HEK293 (cell line): ENCODE data around the gene CD244.

Source experiments
- CTCF ChIA-PET: fragments of 350-600 bp; formaldehyde crosslinking; extraction: SDS; loops from one replicate; lab custom pipeline; 2021; ENCODE audit warnings: antibody characterized with exemption; lab: Yijun Ruan, JAX
- POLR2A ChIA-PET: fragments of 300-600 bp; formaldehyde crosslinking; extraction: SDS; loops from one replicate; lab custom pipeline; 2020; ENCODE audit warnings: antibody characterized with exemption, inconsistent platforms; lab: Yijun Ruan, JAX
- H3K27ac ChIP-seq: fragments of 200-500 bp; sonication (Bioruptor generic); 2 replicates; pipeline ENCODE4 v1.5.1; 2014; ENCODE audit warnings: low read depth, low read length, control low read depth, inconsistent platforms; ENCODE audit errors: extremely low read depth
- H3K36me3 ChIP-seq, 2 experiments: fragments of 200-500 bp in 1 of 2; sonication (Bioruptor generic) in 1 of 2; 1 replicate in 1 of 2; 2 replicates in 1 of 2; pipeline ENCODE4 v1.5.1; 2014 to 2017; ENCODE audit warnings: inconsistent platforms in 2 of 2, low read length in 2 of 2; ENCODE audit not compliant: control insufficient read depth in 2 of 2, insufficient read depth in 1 of 2
- H3K4me1 ChIP-seq: fragments of 200-500 bp; sonication (Bioruptor generic); 2 replicates; pipeline ENCODE4 v1.5.1; 2014; ENCODE audit warnings: mild to moderate bottlenecking, low read length, inconsistent platforms; ENCODE audit not compliant: control insufficient read depth, insufficient read depth
- H3K4me3 ChIP-seq: 2 replicates; pipeline ENCODE4 v1.5.1; 2011; ENCODE audit warnings: low read depth, mild to moderate bottlenecking, control low read depth, low read length, moderate library complexity
- H3K9me3 ChIP-seq: fragments of 200-500 bp; sonication (Bioruptor generic); 2 replicates; pipeline ENCODE4 v1.5.1; 2014; ENCODE audit warnings: low read depth, low read length, inconsistent platforms; ENCODE audit not compliant: control insufficient read depth, insufficient read depth
- KLF9 ChIP-seq: fragments of 450-650 bp; formaldehyde crosslinking; IDR thresholded peaks from 2 replicates; pipeline ENCODE4 v1.5.1; 2016; ENCODE audit warnings: missing biosample characterization, missing genetic modification characterization, low read depth
- SCRT1 ChIP-seq: fragments of 450-650 bp; formaldehyde crosslinking; IDR thresholded peaks from 2 replicates; pipeline ENCODE4 v1.5.1; 2016; ENCODE audit warnings: missing biosample characterization, missing genetic modification characterization, borderline replicate concordance
- SP7 ChIP-seq: fragments of 450-650 bp; formaldehyde crosslinking; IDR thresholded peaks from 2 replicates; pipeline ENCODE4 v1.5.1; 2016; ENCODE audit warnings: missing biosample characterization, missing genetic modification characterization
- TRIM28 ChIP-seq: IDR thresholded peaks from 2 replicates; pipeline ENCODE4 v1.6.1; 2011; ENCODE audit warnings: low read length, control low read depth, borderline replicate concordance
- WT1 ChIP-seq: fragments of 450-650 bp; formaldehyde crosslinking; IDR thresholded peaks from 2 replicates; pipeline ENCODE4 v1.5.1; 2016; ENCODE audit warnings: missing biosample characterization, missing genetic modification characterization
- ZNF16 ChIP-seq: fragments of 450-650 bp; formaldehyde crosslinking; IDR thresholded peaks from 2 replicates; pipeline ENCODE4 v1.5.1; 2016; ENCODE audit warnings: low read depth, missing biosample characterization, missing genetic modification characterization
- ZNF223 ChIP-seq: fragments of 450-650 bp; formaldehyde crosslinking; IDR thresholded peaks from 2 replicates; pipeline ENCODE4 v1.5.1; 2016; ENCODE audit warnings: missing biosample characterization, missing genetic modification characterization
- ZNF23 ChIP-seq: fragments of 450-650 bp; formaldehyde crosslinking; IDR thresholded peaks from 2 replicates; pipeline ENCODE4 v1.5.1; 2016; ENCODE audit warnings: missing biosample characterization, missing genetic modification characterization, borderline replicate concordance
- ZNF335 ChIP-seq: fragments of 450-650 bp; formaldehyde crosslinking; conservative IDR thresholded peaks from 2 replicates; pipeline ENCODE4 v1.5.1; 2016; ENCODE audit warnings: missing biosample characterization, missing genetic modification characterization
- ZNF433 ChIP-seq: fragments of 450-650 bp; formaldehyde crosslinking; IDR thresholded peaks from 2 replicates; pipeline ENCODE4 v1.5.1; 2016; ENCODE audit warnings: missing biosample characterization, missing genetic modification characterization, low read depth
- ZNF544 ChIP-seq: fragments of 450-650 bp; formaldehyde crosslinking; IDR thresholded peaks from 2 replicates; pipeline ENCODE4 v1.5.0; 2017; ENCODE audit warnings: missing biosample characterization, missing genetic modification characterization
- ZNF561 ChIP-seq: fragments of 450-650 bp; IDR thresholded peaks from 2 replicates; pipeline ENCODE4 v1.5.1; 2018; ENCODE audit warnings: missing biosample characterization, missing genetic modification characterization, borderline replicate concordance
- ZNF629 ChIP-seq: fragments of 450-650 bp; formaldehyde crosslinking; IDR thresholded peaks from 2 replicates; pipeline ENCODE4 v1.5.1; 2017; ENCODE audit warnings: missing biosample characterization, missing genetic modification characterization
- ZNF660 ChIP-seq: fragments of 450-650 bp; IDR thresholded peaks from 2 replicates; pipeline ENCODE4 v1.5.1; 2018; ENCODE audit warnings: missing biosample characterization, mild to moderate bottlenecking, missing genetic modification characterization
- TF ChIP-seq, protein P1 (sequence below): fragments of 450-650 bp; formaldehyde crosslinking; IDR thresholded peaks from 2 replicates; pipeline ENCODE4 v1.5.1; 2017; ENCODE audit warnings: missing biosample characterization, missing genetic modification characterization
- TF ChIP-seq, protein P2 (sequence below): fragments of 450-650 bp; formaldehyde crosslinking; IDR thresholded peaks from 2 replicates; pipeline ENCODE4 v1.5.1; 2016; ENCODE audit warnings: missing biosample characterization, missing genetic modification characterization
- TF ChIP-seq, protein P3 (sequence below): fragments of 450-650 bp; formaldehyde crosslinking; IDR thresholded peaks from 2 replicates; pipeline ENCODE4 v1.5.1; 2016; ENCODE audit warnings: missing biosample characterization, missing genetic modification characterization

The CD244 gene

DNA sequence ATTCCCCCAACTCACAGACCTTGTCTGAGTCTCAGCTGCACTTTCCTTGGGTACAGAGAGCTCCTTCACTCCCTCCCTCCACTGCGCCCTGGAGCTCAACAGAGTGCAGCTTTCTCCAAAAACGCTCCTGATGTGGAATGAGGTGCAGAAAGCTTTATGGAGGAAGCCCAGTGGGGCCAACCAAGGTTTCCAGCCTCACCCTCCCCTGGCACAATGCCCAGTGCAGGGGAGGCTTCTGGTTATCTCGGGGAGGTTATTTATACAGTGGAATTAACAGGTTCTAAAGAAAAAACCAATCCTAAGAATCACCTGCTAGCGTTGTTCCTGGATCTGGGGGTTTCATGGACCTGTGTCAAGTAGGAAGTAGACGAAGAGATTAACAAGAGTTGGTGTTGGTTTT, 22.4 kb upstream of the CD244 start, which contains the start of gene ITLN1 (continued):
- TF ChIP-seq ZNF223 (tag by site-specific recombination) = no peak

DNA sequence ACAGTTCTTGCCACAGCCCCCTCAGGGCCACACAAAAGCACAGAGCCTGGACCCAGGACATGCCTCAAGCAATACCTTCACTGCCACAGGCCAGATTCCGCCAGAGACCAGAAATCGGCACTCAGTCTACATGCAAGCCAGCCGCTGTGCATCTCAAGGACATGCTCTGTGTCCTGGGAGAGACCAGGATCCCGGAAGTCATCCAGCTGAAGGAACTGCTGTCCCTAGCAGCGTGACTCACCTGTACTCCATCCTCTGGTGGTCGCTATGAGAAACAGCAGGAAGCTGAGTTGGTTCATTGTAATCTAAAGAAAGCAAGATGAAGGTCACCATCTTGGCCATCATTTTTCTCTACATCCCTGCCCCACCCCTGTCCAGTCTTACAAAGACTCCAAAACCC, 21.9 kb upstream of the CD244 start:
- H3K9me3 ChIP-seq = no peaks in the 10 kb centered on the region
- H3K36me3 ChIP-seq = no peaks in the 10 kb centered on the region
- CTCF ChIA-PET = interaction anchor here (0.7 to 1.6 kb wide), 8 partner anchors 14 to 204 kb away, joined by 3 to 5 read pairs (median 4); partner anchors contain the start of gene ITLN2
- no peak overlapping the region for H3K4me3 ChIP-seq
- no peak overlapping the region for H3K27ac ChIP-seq
- no peaks in the 10 kb centered on the region; the same call in 1 of the 2 replicates for H3K4me1 ChIP-seq
- TF ChIP-seq, protein P1, sequence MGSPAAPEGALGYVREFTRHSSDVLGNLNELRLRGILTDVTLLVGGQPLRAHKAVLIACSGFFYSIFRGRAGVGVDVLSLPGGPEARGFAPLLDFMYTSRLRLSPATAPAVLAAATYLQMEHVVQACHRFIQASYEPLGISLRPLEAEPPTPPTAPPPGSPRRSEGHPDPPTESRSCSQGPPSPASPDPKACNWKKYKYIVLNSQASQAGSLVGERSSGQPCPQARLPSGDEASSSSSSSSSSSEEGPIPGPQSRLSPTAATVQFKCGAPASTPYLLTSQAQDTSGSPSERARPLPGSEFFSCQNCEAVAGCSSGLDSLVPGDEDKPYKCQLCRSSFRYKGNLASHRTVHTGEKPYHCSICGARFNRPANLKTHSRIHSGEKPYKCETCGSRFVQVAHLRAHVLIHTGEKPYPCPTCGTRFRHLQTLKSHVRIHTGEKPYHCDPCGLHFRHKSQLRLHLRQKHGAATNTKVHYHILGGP (tag by site-specific recombination) = no peak
- TF ChIP-seq SP7 (tag by site-specific recombination) = no peak
- no peak for TF ChIP-seq KLF9
- TF ChIP-seq ZNF433 = no peak
- no peak for TF ChIP-seq ZNF660 (tag by site-specific recombination)
- no peak for TF ChIP-seq ZNF23 (tag by site-specific recombination)
- TF ChIP-seq SCRT1 (tag by site-specific recombination) = no peak
- no peak for TF ChIP-seq ZNF629 (tag by site-specific recombination)
- POLR2A ChIA-PET = no interaction called here

DNA sequence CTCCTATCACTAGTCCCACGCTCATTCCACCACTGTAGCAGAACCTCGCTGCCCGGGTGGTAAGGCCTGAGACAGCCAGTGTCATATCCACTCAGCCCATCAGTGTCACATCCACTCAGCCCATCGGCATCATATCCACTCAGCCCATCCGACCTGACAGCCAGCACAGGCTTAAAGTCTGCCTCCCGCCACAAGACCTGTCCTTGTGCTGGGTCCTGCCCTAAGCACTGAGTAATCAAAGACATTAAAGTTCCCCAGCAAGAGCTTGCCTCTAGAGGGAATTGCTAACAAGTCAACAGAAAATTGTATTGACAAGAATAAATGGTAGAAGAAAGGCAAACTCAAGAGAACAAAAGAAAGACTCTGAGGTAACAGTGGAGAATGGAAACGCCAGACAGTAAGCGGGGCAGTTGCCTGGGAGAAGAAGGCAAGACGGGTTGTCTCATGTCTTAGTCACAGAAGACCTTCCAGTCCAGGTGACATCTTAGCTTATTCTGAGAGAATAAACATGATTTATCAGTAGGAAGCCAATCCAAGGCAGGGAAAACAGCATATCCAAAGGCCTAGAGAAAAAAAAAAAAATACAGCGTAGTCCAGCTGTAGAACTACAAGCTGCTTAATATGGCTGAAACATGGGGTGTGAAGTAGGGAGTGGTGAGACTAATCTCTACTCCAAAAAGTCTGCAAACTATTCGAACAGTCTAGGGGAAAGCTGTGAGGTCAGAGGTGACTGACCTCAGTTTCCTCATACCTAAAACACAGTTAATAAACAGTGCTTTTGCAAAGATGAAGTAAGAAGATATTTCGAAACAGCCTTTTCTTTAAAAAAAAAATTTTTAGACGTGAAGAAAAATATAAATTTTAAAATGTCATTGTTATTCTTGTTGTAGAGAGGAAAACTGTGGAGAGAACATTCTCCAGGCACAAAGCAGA, 21.2 kb upstream of the CD244 start:
- no peak overlapping the region for H3K27ac ChIP-seq
- CTCF ChIA-PET = interaction anchor here (0.6 to 1.6 kb wide), 8 partner anchors 44 to 203 kb away, joined by 3 to 5 read pairs (median 3); partner anchors contain the start of gene ITLN2
- TF ChIP-seq, protein P2, sequence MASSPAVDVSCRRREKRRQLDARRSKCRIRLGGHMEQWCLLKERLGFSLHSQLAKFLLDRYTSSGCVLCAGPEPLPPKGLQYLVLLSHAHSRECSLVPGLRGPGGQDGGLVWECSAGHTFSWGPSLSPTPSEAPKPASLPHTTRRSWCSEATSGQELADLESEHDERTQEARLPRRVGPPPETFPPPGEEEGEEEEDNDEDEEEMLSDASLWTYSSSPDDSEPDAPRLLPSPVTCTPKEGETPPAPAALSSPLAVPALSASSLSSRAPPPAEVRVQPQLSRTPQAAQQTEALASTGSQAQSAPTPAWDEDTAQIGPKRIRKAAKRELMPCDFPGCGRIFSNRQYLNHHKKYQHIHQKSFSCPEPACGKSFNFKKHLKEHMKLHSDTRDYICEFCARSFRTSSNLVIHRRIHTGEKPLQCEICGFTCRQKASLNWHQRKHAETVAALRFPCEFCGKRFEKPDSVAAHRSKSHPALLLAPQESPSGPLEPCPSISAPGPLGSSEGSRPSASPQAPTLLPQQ = no peak
- TF ChIP-seq, protein P3, sequence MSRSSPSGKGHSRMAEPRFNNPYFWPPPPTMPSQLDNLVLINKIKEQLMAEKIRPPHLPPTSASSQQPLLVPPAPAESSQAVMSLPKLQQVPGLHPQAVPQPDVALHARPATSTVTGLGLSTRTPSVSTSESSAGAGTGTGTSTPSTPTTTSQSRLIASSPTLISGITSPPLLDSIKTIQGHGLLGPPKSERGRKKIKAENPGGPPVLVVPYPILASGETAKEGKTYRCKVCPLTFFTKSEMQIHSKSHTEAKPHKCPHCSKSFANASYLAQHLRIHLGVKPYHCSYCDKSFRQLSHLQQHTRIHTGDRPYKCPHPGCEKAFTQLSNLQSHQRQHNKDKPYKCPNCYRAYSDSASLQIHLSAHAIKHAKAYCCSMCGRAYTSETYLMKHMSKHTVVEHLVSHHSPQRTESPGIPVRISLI (tag by site-specific recombination) = no peak
- TF ChIP-seq WT1 (tag by site-specific recombination) = no peak
- no peak for TF ChIP-seq TRIM28
- TF ChIP-seq ZNF544 (tag by site-specific recombination) = no peak
- no peak for TF ChIP-seq ZNF561 (tag by site-specific recombination)
- TF ChIP-seq ZNF335 (tag by site-specific recombination) = no peak
- no peak for TF ChIP-seq ZNF16 (tag by site-specific recombination)
- TF ChIP-seq, all 188 proteins: peak for 0
- Histone ChIP-seq H3K9me3 (no peaks in the 10 kb centered on the region), H3K36me3 (no peaks in the 10 kb centered on the region), H3K4me1 (no peaks in the 10 kb centered on the region; the same call in 1 of the 2 replicates), H3K4me3 (no peak overlapping the region)
- POLR2A ChIA-PET = no interaction called here
